ENCODE measurements around the gene GRM7.
A peak's percentile ranks its signal among the peaks of the same experiment; 100 is the strongest.

GRM7 gene

GRCh38 chr3:7195934-7196333 is 335.0 kb downstream of the GRM7 start:
- no peaks in the 10 kb centered on the region for H3K27me3 Mint-ChIP-seq
- H3K36me3 Mint-ChIP-seq (ENCODE audit: insufficient read depth), result no peaks in the 10 kb centered on the region
- DNase-seq (no peak), ATAC-seq (replicated peaks) (no peak)
- H3K4me1 Mint-ChIP-seq (ENCODE audit: low read depth in 2 of 2), result no peaks in the 10 kb centered on the region
- no peak overlapping the region for H3K27ac Mint-ChIP-seq
- H3K4me3 Mint-ChIP-seq, result no peak overlapping the region
- peaks cover 0 to 6% of the 10 kb centered on the region in 2 donors for H3K9me3 Mint-ChIP-seq

GRCh38 chr3:7201784-7202183 is 340.9 kb downstream of the GRM7 start:
- DNase-seq (no peak), ATAC-seq (replicated peaks) (no peak)
- Mint-ChIP-seq H3K9me3 (peaks cover 3 to 8% of the 10 kb centered on the region in 2 donors), H3K27ac (no peak overlapping the region), H3K27me3 (no peaks in the 10 kb centered on the region), H3K36me3 (ENCODE audit: insufficient read depth) (no peaks in the 10 kb centered on the region), H3K4me3 (no peak overlapping the region), H3K4me1 (ENCODE audit: low read depth in 2 of 2) (peaks cover 0 to 6% of the 10 kb centered on the region in 2 donors)

GRCh38 chr3:7203969-7204847 is 343.3 kb downstream of the GRM7 start:
- no peaks in the 10 kb centered on the region for H3K27me3 Mint-ChIP-seq
- no peak overlapping the region for H3K4me3 Mint-ChIP-seq
- H3K9me3 Mint-ChIP-seq, result peaks cover 3 to 8% of the 10 kb centered on the region in 2 donors
- H3K4me1 Mint-ChIP-seq (ENCODE audit: low read depth in 2 of 2), result peaks cover 0 to 6% of the 10 kb centered on the region in 2 donors
- no peak for DNase-seq
- ATAC-seq (replicated peaks), result no peak
- H3K36me3 Mint-ChIP-seq (ENCODE audit: insufficient read depth), result no peaks in the 10 kb centered on the region
- no peak overlapping the region for H3K27ac Mint-ChIP-seq

GRCh38 chr3:7204848-7205156 is 343.9 kb downstream of the GRM7 start:
- peaks cover 0 to 6% of the 10 kb centered on the region in 2 donors for H3K4me1 Mint-ChIP-seq (ENCODE audit: low read depth in 2 of 2)
- H3K27ac Mint-ChIP-seq, result no peak overlapping the region

GRCh38 chr3:7205535-7205934 is 344.6 kb downstream of the GRM7 start:
- Mint-ChIP-seq H3K27me3 (no peaks in the 10 kb centered on the region), H3K27ac (peak overlapping the region; percentile 16 to 85), H3K4me1 (ENCODE audit: low read depth in 2 of 2) (peaks cover 0 to 6% of the 10 kb centered on the region in 2 donors), H3K36me3 (ENCODE audit: insufficient read depth) (no peaks in the 10 kb centered on the region), H3K9me3 (peaks cover 6 to 8% of the 10 kb centered on the region in 2 donors), H3K4me3 (peak overlapping the region; percentile 41 to 70)
- DNase-seq, result no peak
- ATAC-seq (replicated peaks), result no peak

More at GRCh38 chr3:7204848-7205156, 343.9 kb downstream of the GRM7 start:
- DNase-seq (no peak), ATAC-seq (replicated peaks) (no peak)
- Mint-ChIP-seq H3K4me3 (peak overlapping the region in 1 of 2 donors; percentile 33), H3K27me3 (no peaks in the 10 kb centered on the region), H3K9me3 (peaks cover 6 to 8% of the 10 kb centered on the region in 2 donors), H3K36me3 (ENCODE audit: insufficient read depth) (no peaks in the 10 kb centered on the region)

- DNase-seq (no peak), ATAC-seq (replicated peaks) (no peak)
- peak overlapping the region; percentile 41 to 70 for H3K4me3 Mint-ChIP-seq
- H3K9me3 Mint-ChIP-seq, result peaks cover 6 to 8% of the 10 kb centered on the region in 2 donors
- no peaks in the 10 kb centered on the region for H3K36me3 Mint-ChIP-seq (ENCODE audit: insufficient read depth)
- H3K27me3 Mint-ChIP-seq, result no peaks in the 10 kb centered on the region
- peaks cover 0 to 6% of the 10 kb centered on the region in 2 donors for H3K4me1 Mint-ChIP-seq (ENCODE audit: low read depth in 2 of 2)
- peak overlapping the region; percentile 16 to 85 for H3K27ac Mint-ChIP-seq
Measured at GRCh38 chr3:7205962-7206361, 345.0 kb downstream of the GRM7 start.

- DNase-seq (no peak), ATAC-seq (replicated peaks) (no peak)
- H3K4me3 Mint-ChIP-seq, result no peak overlapping the region
- peaks cover 0 to 6% of the 10 kb centered on the region in 2 donors for H3K4me1 Mint-ChIP-seq (ENCODE audit: low read depth in 2 of 2)
- no peaks in the 10 kb centered on the region for H3K36me3 Mint-ChIP-seq (ENCODE audit: insufficient read depth)
- H3K9me3 Mint-ChIP-seq, result peaks cover 10 to 12% of the 10 kb centered on the region in 2 donors
- no peaks in the 10 kb centered on the region for H3K27me3 Mint-ChIP-seq
- no peak overlapping the region for H3K27ac Mint-ChIP-seq
Measured at GRCh38 chr3:7207125-7207524, 346.2 kb downstream of the GRM7 start.

- Mint-ChIP-seq H3K4me1 (ENCODE audit: low read depth in 2 of 2) (peaks cover 0 to 6% of the 10 kb centered on the region in 2 donors), H3K27ac (no peak overlapping the region)
- ATAC-seq (replicated peaks), result no peak
Measured at GRCh38 chr3:7207928-7208327, 347.0 kb downstream of the GRM7 start.

GRCh38 chr3:7209098-7209497 is 348.2 kb downstream of the GRM7 start:
- no peak for ATAC-seq (replicated peaks)
- Mint-ChIP-seq H3K4me3 (no peak overlapping the region), H3K27me3 (no peaks in the 10 kb centered on the region), H3K9me3 (peaks cover 11 to 16% of the 10 kb centered on the region in 2 donors), H3K4me1 (ENCODE audit: low read depth in 2 of 2) (peaks cover 0 to 6% of the 10 kb centered on the region in 2 donors), H3K36me3 (ENCODE audit: insufficient read depth) (no peaks in the 10 kb centered on the region), H3K27ac (no peak overlapping the region)
- no peak for DNase-seq

More at GRCh38 chr3:7207928-7208327, 347.0 kb downstream of the GRM7 start:
- no peaks in the 10 kb centered on the region for H3K27me3 Mint-ChIP-seq
- no peak overlapping the region for H3K4me3 Mint-ChIP-seq
- H3K9me3 Mint-ChIP-seq, result peaks cover 11 to 16% of the 10 kb centered on the region in 2 donors
- no peaks in the 10 kb centered on the region for H3K36me3 Mint-ChIP-seq (ENCODE audit: insufficient read depth)
- no peak for DNase-seq

GRCh38 chr3:7211740-7212139 is 350.8 kb downstream of the GRM7 start:
- Mint-ChIP-seq H3K27me3 (no peaks in the 10 kb centered on the region), H3K27ac (no peak overlapping the region), H3K4me3 (no peak overlapping the region), H3K9me3 (peaks cover 8 to 11% of the 10 kb centered on the region in 2 donors), H3K4me1 (ENCODE audit: low read depth in 2 of 2) (no peaks in the 10 kb centered on the region), H3K36me3 (ENCODE audit: insufficient read depth) (no peaks in the 10 kb centered on the region)
- ATAC-seq (replicated peaks), result no peak
- no peak for DNase-seq

GRCh38 chr3:7215706-7216105 is 354.8 kb downstream of the GRM7 start:
- Mint-ChIP-seq H3K9me3 (peaks cover 6 to 8% of the 10 kb centered on the region in 2 donors), H3K4me3 (no peak overlapping the region), H3K4me1 (ENCODE audit: low read depth in 2 of 2) (no peaks in the 10 kb centered on the region), H3K27me3 (no peaks in the 10 kb centered on the region), H3K27ac (no peak overlapping the region), H3K36me3 (ENCODE audit: insufficient read depth) (no peaks in the 10 kb centered on the region)
- ATAC-seq (replicated peaks) (no peak), DNase-seq (no peak)

- Mint-ChIP-seq H3K4me1 (ENCODE audit: low read depth in 2 of 2) (no peaks in the 10 kb centered on the region), H3K36me3 (ENCODE audit: insufficient read depth) (no peaks in the 10 kb centered on the region), H3K27me3 (no peaks in the 10 kb centered on the region), H3K9me3 (peaks cover 4 to 7% of the 10 kb centered on the region in 2 donors), H3K4me3 (no peak overlapping the region), H3K27ac (no peak overlapping the region)
- ATAC-seq (replicated peaks) (no peak), DNase-seq (no peak)
Measured at GRCh38 chr3:7226393-7226792, 365.5 kb downstream of the GRM7 start.

GRCh38 chr3:7238565-7239295 is 377.8 kb downstream of the GRM7 start:
- Mint-ChIP-seq H3K27ac (no peak overlapping the region), H3K4me3 (no peak overlapping the region), H3K27me3 (no peaks in the 10 kb centered on the region), H3K36me3 (ENCODE audit: insufficient read depth) (no peaks in the 10 kb centered on the region), H3K9me3 (peaks cover 8 to 9% of the 10 kb centered on the region in 2 donors), H3K4me1 (ENCODE audit: low read depth in 2 of 2) (no peaks in the 10 kb centered on the region)
- ATAC-seq (replicated peaks), result no peak
- no peak for DNase-seq
